ENCODE data around the gene ANAPC10. TPM values are rescaled to one million over a fixed set of nuclear protein-coding genes. Genes with fewer than 3 reads are reported as not detected.

ANAPC10 gene
- total and polyA plus RNA-seq, 2 of the 4 experiments (the other 2 are of a cell fraction): 17.1 to 22.4 TPM

Other genes starting within 250 kb of the ANAPC10 start
- gene ABCE1, start 115 bp upstream of the ANAPC10 start, total RNA-seq (2012; rRNA removed): 212 and 219 TPM in 2 replicates
- gene ABCE1, start 115 bp upstream of the ANAPC10 start, polyA plus RNA-seq (2012; rRNA removed): 46.0 and 54.5 TPM in 2 replicates
- gene OTUD4, start 82.4 kb upstream of the ANAPC10 start, total RNA-seq (2012; rRNA removed): 12.4 and 16.9 TPM in 2 replicates
- gene OTUD4, start 82.4 kb upstream of the ANAPC10 start, polyA plus RNA-seq (2012; rRNA removed): 10.1 and 11.0 TPM in 2 replicates

Measured in IMR-90 (cell line).